Neural progenitor cell (in vitro differentiated cells): ENCODE measurements around the gene KCNE4. TPM values are rescaled to one million over a fixed set of nuclear protein-coding genes. Genes with fewer than 3 reads are reported as not detected.

Experiments used
- DNase-seq: peaks from one replicate; pipeline ENCODE4 v3.0.0-alpha.2; 2016; ENCODE audit warnings: low spot score
- H2AFZ ChIP-seq: fragments of 200-600 bp; sonication (generic); replicated peaks from 2 replicates; pipeline ENCODE4 v1.6.1; 2016; ENCODE audit warnings: antibody characterized with exemption
- H3F3A ChIP-seq: fragments of 200-600 bp; sonication (generic); 2 replicates; pipeline ENCODE4 v1.6.1; 2016; ENCODE audit warnings: antibody characterized with exemption, low read depth
- H3K27ac ChIP-seq: fragments of 200-600 bp; sonication (generic); 2 replicates; pipeline ENCODE4 v1.5.1; 2016; ENCODE audit warnings: mild to moderate bottlenecking
- H3K27me3 ChIP-seq: fragments of 200-600 bp; sonication (generic); 2 replicates; pipeline ENCODE4 v1.6.1; 2016; ENCODE audit warnings: mild to moderate bottlenecking, moderate library complexity
- H3K36me3 ChIP-seq: fragments of 200-600 bp; sonication (generic); 2 replicates; pipeline ENCODE4 v1.5.1; 2016
- H3K4me1 ChIP-seq: fragments of 200-600 bp; sonication (generic); 2 replicates; pipeline ENCODE4 v1.6.1; 2016; ENCODE audit warnings: mixed run types
- H3K4me2 ChIP-seq: fragments of 200-600 bp; sonication (generic); 2 replicates; pipeline ENCODE4 v1.6.1; 2016
- H3K4me3 ChIP-seq: fragments of 200-600 bp; sonication (generic); 2 replicates; pipeline ENCODE4 v1.5.1; 2016
- H3K79me2 ChIP-seq: fragments of 200-600 bp; sonication (generic); 2 replicates; pipeline ENCODE4 v1.6.1; 2016; ENCODE audit warnings: low read depth
- H3K9ac ChIP-seq: fragments of 200-600 bp; sonication (generic); 2 replicates; pipeline ENCODE4 v1.6.1; 2016
- H3K9me3 ChIP-seq: fragments of 200-600 bp; sonication (generic); 2 replicates; pipeline ENCODE4 v1.5.1; 2016; ENCODE audit warnings: low read depth
- H4K20me1 ChIP-seq: fragments of 200-600 bp; sonication (generic); 2 replicates; pipeline ENCODE4 v1.6.1; 2016; ENCODE audit warnings: low read depth
- H3K27ac Mint-ChIP-seq: 3 replicates; pipeline ENCODE4 v1.8.0; 2021; ENCODE audit warnings: mixed read lengths
- H3K27me3 Mint-ChIP-seq: 2 replicates; pipeline ENCODE4 v1.8.0; 2022; ENCODE audit warnings: low read depth, mild to moderate bottlenecking, inconsistent platforms, moderate library complexity, mixed read lengths; ENCODE audit not compliant: insufficient read depth
- H3K36me3 Mint-ChIP-seq: 3 replicates; pipeline ENCODE4 v1.8.0; 2021; ENCODE audit warnings: mixed read lengths
- H3K4me1 Mint-ChIP-seq: 3 replicates; pipeline ENCODE4 v1.8.0; 2021; ENCODE audit warnings: mixed read lengths
- H3K4me3 Mint-ChIP-seq: 3 replicates; pipeline ENCODE4 v1.8.0; 2021; ENCODE audit warnings: mild to moderate bottlenecking, moderate library complexity, mixed read lengths
- H3K9me3 Mint-ChIP-seq: 3 replicates; pipeline ENCODE4 v1.8.0; 2020; ENCODE audit warnings: mixed read lengths
- CTCF ChIP-seq: fragments of 200-600 bp; sonication (generic); IDR thresholded peaks from 2 replicates; pipeline ENCODE4 v1.5.1; 2017; ENCODE audit warnings: antibody characterized with exemption, mild to moderate bottlenecking
- EZH2 ChIP-seq: fragments of 200-600 bp; sonication (generic); IDR thresholded peaks from 2 replicates; pipeline ENCODE4 v1.6.1; 2017; ENCODE audit warnings: antibody characterized with exemption, mild to moderate bottlenecking, moderate library complexity
- EZH2phosphoT487 ChIP-seq: fragments of 200-600 bp; sonication (generic); IDR thresholded peaks from 2 replicates; pipeline ENCODE4 v1.6.1; 2017; ENCODE audit warnings: antibody characterized with exemption
- total RNA-seq: library from RNA; depleted of rRNA; stranded (reverse); fragments of >200 nt; gene quantifications from 2 replicates; pipeline ENCODE4 v1.2.3, GENCODE V29; 2015; ENCODE audit warnings: low replicate concordance

Gene KCNE4
- total RNA-seq, 1 donor from 2014 or later, result not detected

- no peak for DNase-seq
- Mint-ChIP-seq H3K4me3 (no peak overlapping the region), H3K4me1 (no peaks in the 10 kb centered on the region), H3K9me3 (no peaks in the 10 kb centered on the region), H3K27ac (no peak overlapping the region), H3K36me3 (no peaks in the 10 kb centered on the region), H3K27me3 (no peaks in the 10 kb centered on the region)
- Histone ChIP-seq H2AFZ (no peak overlapping the region), H3K27ac (no peak overlapping the region), H3F3A (no peaks in the 10 kb centered on the region), H3K4me1 (no peaks in the 10 kb centered on the region), H4K20me1 (no peaks in the 10 kb centered on the region), H3K4me3 (no peak overlapping the region), H3K9ac (no peak overlapping the region), H3K79me2 (no peaks in the 10 kb centered on the region), H3K9me3 (no peaks in the 10 kb centered on the region), H3K36me3 (no peaks in the 10 kb centered on the region), H3K4me2 (no peak overlapping the region), H3K27me3 (no peaks in the 10 kb centered on the region)
- TF ChIP-seq EZH2 (no peak), CTCF (no peak), EZH2phosphoT487 (no peak)
These were observed 24.6 kb downstream of the KCNE4 start for GRCh38 chr2:223076573-223076972.

DNA sequence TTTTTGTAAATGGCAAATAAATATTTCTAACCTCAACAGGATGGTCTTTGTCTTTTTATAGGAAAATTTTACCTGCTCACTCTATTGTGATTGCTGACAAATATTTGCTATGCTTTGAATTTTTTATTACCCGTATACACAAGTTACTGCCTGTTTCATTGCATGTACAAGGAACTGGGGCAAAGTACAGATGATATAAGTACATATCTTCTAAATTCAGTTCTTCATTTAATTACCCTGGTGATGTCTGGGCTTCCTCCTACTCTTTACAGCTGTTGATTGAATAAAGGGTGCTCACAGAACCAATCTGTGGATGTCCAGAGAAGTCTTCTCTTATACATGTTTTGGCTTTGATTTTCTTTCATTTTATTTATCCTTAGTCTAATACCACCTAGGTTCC lies 26.5 kb downstream of the KCNE4 start:
- no peaks in the 10 kb centered on the region for H3K79me2 ChIP-seq
- no peaks in the 10 kb centered on the region for H3K4me1 ChIP-seq
- H3K27me3 Mint-ChIP-seq, result no peaks in the 10 kb centered on the region
- no peaks in the 10 kb centered on the region for H3F3A ChIP-seq
- H3K27me3 ChIP-seq, result no peaks in the 10 kb centered on the region
- TF ChIP-seq CTCF, result no peak
- TF ChIP-seq EZH2, result no peak
- no peak for TF ChIP-seq EZH2phosphoT487
- H3K36me3 ChIP-seq, result no peaks in the 10 kb centered on the region
- no peak overlapping the region for H3K27ac Mint-ChIP-seq
- no peaks in the 10 kb centered on the region for H3K9me3 ChIP-seq
- H3K36me3 Mint-ChIP-seq, result no peaks in the 10 kb centered on the region
- H3K9me3 Mint-ChIP-seq, result no peaks in the 10 kb centered on the region
- no peak overlapping the region for H3K4me3 Mint-ChIP-seq
- no peak overlapping the region for H3K9ac ChIP-seq
- no peak for DNase-seq
- H4K20me1 ChIP-seq, result no peaks in the 10 kb centered on the region
- no peak overlapping the region for H3K4me2 ChIP-seq
- H2AFZ ChIP-seq, result no peak overlapping the region
- H3K27ac ChIP-seq, result no peak overlapping the region
- no peak overlapping the region for H3K4me3 ChIP-seq
- no peaks in the 10 kb centered on the region for H3K4me1 Mint-ChIP-seq

- no peaks in the 10 kb centered on the region for H3K36me3 Mint-ChIP-seq
- no peaks in the 10 kb centered on the region for H3K9me3 Mint-ChIP-seq
- TF ChIP-seq CTCF (no peak), EZH2 (no peak), EZH2phosphoT487 (no peak)
- no peaks in the 10 kb centered on the region for H3K4me1 Mint-ChIP-seq
- Histone ChIP-seq H3K4me2 (no peak overlapping the region), H2AFZ (no peak overlapping the region), H3K9ac (no peak overlapping the region), H4K20me1 (no peaks in the 10 kb centered on the region), H3K4me3 (no peak overlapping the region), H3K79me2 (no peaks in the 10 kb centered on the region), H3K27me3 (no peaks in the 10 kb centered on the region), H3K4me1 (no peaks in the 10 kb centered on the region), H3F3A (no peaks in the 10 kb centered on the region), H3K9me3 (no peaks in the 10 kb centered on the region), H3K36me3 (no peaks in the 10 kb centered on the region), H3K27ac (no peak overlapping the region)
- no peaks in the 10 kb centered on the region for H3K27me3 Mint-ChIP-seq
- no peak overlapping the region for H3K27ac Mint-ChIP-seq
- no peak for DNase-seq
- no peak overlapping the region for H3K4me3 Mint-ChIP-seq
These were observed 27.4 kb downstream of the KCNE4 start for GRCh38 chr2:223079378-223079777.

DNA sequence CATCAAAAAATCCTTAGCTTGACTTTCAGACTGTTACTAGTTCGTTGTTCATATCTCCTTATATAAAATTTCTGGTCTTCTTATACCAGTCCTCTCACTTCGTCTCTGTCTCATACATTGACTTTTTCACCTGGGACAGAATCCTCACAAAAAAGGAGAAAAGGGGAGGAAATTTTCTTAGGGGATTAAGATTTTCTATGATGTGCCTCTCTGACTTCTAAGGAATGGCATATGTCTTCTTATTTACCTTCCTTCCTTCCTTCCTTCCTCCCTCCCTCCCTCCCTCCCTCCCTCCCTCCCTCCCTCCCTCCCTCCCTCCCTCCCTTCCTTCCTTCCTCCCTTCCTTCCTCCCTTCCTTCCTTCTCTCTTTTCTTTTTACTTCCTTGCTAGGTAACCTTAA lies 27.9 kb downstream of the KCNE4 start:
- no peak overlapping the region for H3K4me3 Mint-ChIP-seq
- no peaks in the 10 kb centered on the region for H3K9me3 Mint-ChIP-seq
- H4K20me1 ChIP-seq, result no peaks in the 10 kb centered on the region

More for the DNA sequence above, 27.9 kb downstream of the KCNE4 start:
- H3K79me2 ChIP-seq, result no peaks in the 10 kb centered on the region
- no peaks in the 10 kb centered on the region for H3K36me3 ChIP-seq
- no peak overlapping the region for H3K9ac ChIP-seq
- no peak overlapping the region for H3K4me3 ChIP-seq
- H3K9me3 ChIP-seq, result no peaks in the 10 kb centered on the region
- no peak overlapping the region for H3K4me2 ChIP-seq
- H3K4me1 ChIP-seq, result no peaks in the 10 kb centered on the region
- no peak for DNase-seq
- Mint-ChIP-seq H3K4me1 (no peaks in the 10 kb centered on the region), H3K27ac (no peak overlapping the region), H3K27me3 (peaks cover 2% of the 10 kb centered on the region), H3K36me3 (no peaks in the 10 kb centered on the region)
- H3K27me3 ChIP-seq, result no peaks in the 10 kb centered on the region
- H3K27ac ChIP-seq, result no peak overlapping the region
- TF ChIP-seq EZH2phosphoT487 (no peak), CTCF (no peak), EZH2 (no peak)
- no peaks in the 10 kb centered on the region for H3F3A ChIP-seq
- no peak overlapping the region for H2AFZ ChIP-seq
